ENCODE results near the gene TMEM186.
"Not testable (repeated sequence)": the region's sequence is repeated elsewhere in the genome, so short reads cannot be mapped to it uniquely, and the experiment has no call there.

The TMEM186 gene

DNA sequence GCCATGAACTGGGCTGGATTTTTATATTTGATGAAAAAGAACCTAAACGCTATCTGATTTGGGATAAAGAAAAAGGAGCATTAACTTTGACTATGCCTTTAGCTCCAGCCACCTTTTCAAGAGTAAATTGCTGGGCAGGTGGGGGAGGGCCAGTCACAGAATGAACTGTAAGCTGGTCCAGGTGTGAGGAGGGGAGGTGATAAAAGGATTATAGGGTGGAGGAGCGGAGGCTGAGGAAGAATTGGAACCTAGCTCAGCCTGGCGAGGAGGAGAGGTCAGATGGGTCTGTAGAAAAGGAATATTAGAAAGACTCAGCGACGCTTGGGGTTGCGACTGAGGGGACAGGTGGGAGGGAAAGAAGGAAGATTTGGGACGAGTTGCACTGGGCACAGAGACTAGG is 39.4 kb upstream of the TMEM186 start:
- H3K9me3 ChIP-seq (ENCODE audit: severe bottlenecking); H3K36me3 ChIP-seq (ENCODE audit: low read depth); H3K27me3 ChIP-seq (ENCODE audit: insufficient read depth, poor library complexity, severe bottlenecking); H3K27ac ChIP-seq (ENCODE audit: poor library complexity, severe bottlenecking); DNase-seq (ENCODE audit: low spot score); H3K4me3 ChIP-seq (ENCODE audit: severe bottlenecking); H3K4me1 ChIP-seq (ENCODE audit: insufficient read depth, poor library complexity, severe bottlenecking); ATAC-seq (ENCODE audit: low read depth): not testable (repeated sequence)

DNA sequence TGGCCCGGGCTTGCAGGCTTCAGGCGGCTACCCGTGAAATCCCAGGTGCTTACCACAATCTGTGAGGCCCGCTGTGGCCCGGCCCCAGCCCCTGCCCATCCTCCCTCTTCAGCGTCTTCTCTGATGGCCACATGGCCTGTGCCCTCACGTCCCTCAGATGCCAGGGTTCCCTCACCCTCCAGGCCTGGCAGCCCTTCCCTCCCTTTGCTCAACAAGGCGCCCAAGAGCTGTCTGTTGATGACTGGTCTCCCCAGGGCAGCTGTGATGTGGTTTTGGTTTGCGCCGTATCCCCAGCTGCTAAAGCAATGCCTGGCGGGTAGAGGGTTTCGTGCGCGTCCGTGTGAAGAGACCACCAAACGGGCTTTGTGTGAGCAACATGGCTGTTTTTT is 35.3 kb upstream of the TMEM186 start:
- H3K27ac ChIP-seq (ENCODE audit: poor library complexity, severe bottlenecking) = no peak overlapping the region

DNA sequence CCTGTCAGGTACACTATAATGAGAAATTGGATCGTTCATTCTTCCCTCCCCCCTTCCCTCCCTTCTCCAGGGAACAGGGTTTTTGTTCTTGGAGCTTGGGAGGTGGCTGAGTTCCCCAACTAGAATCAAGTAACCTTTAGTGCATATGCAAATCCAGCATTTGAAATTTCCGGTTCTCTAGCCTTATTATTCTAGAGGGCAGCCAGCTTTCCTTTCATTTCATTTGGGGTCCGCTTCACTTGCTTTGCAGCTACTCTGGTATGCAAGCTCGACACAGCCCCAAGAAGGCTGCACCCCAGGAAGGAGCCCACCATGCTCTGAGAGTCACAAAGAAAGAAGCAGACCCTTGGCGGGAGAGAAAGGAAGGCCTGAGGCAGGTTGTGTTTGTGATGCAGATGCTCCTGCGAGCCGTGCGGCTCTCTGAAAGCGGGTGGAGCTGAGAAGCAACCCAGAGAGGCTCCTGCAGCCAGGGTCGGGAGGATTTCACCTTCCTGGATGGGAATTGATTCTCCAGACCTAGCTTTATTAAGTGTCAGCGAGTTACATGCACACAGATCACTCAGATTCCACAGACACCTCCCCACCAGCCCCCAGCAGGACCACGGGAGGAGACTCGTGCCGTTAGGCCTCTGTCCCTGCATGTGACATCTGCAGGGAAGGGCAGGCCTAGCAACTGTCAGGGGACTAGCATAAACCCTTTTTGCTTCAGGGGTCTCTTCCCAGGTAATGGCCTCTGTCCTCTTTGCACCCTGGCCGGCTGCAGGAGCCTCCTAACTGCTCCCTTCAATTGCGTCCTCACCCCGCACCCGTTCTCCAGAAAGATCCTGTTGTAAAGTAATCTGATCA is 34.7 kb upstream of the TMEM186 start:
- Histone ChIP-seq H3K4me1 (ENCODE audit: insufficient read depth, poor library complexity, severe bottlenecking) (peaks cover 12% of the 10 kb centered on the region), H3K27ac (ENCODE audit: poor library complexity, severe bottlenecking) (no peak overlapping the region), H3K36me3 (ENCODE audit: low read depth) (peaks cover 46% of the 10 kb centered on the region), H3K9me3 (ENCODE audit: severe bottlenecking) (no peaks in the 10 kb centered on the region), H3K4me3 (ENCODE audit: severe bottlenecking) (no peak overlapping the region), H3K27me3 (ENCODE audit: insufficient read depth, poor library complexity, severe bottlenecking) (no peaks in the 10 kb centered on the region)
- no peak for DNase-seq (ENCODE audit: low spot score)
- no peak for ATAC-seq (ENCODE audit: low read depth)
- TF ChIP-seq, protein P1, sequence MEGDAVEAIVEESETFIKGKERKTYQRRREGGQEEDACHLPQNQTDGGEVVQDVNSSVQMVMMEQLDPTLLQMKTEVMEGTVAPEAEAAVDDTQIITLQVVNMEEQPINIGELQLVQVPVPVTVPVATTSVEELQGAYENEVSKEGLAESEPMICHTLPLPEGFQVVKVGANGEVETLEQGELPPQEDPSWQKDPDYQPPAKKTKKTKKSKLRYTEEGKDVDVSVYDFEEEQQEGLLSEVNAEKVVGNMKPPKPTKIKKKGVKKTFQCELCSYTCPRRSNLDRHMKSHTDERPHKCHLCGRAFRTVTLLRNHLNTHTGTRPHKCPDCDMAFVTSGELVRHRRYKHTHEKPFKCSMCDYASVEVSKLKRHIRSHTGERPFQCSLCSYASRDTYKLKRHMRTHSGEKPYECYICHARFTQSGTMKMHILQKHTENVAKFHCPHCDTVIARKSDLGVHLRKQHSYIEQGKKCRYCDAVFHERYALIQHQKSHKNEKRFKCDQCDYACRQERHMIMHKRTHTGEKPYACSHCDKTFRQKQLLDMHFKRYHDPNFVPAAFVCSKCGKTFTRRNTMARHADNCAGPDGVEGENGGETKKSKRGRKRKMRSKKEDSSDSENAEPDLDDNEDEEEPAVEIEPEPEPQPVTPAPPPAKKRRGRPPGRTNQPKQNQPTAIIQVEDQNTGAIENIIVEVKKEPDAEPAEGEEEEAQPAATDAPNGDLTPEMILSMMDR (IDR thresholded peaks at IDR 0.05; ENCODE audit: poor library complexity, severe bottlenecking) = no peak

More for the DNA sequence above, 35.3 kb upstream of the TMEM186 start:
- no peak overlapping the region for H3K4me3 ChIP-seq (ENCODE audit: severe bottlenecking)
- no peak for DNase-seq (ENCODE audit: low spot score)
- no peak for ATAC-seq (ENCODE audit: low read depth)
- no peaks in the 10 kb centered on the region for H3K9me3 ChIP-seq (ENCODE audit: severe bottlenecking)
- H3K36me3 ChIP-seq (ENCODE audit: low read depth) = peaks cover 46% of the 10 kb centered on the region
- H3K27me3 ChIP-seq (ENCODE audit: insufficient read depth, poor library complexity, severe bottlenecking) = no peaks in the 10 kb centered on the region
- TF ChIP-seq, protein P1 (IDR thresholded peaks at IDR 0.05; ENCODE audit: poor library complexity, severe bottlenecking) = no peak
- peaks cover 12% of the 10 kb centered on the region for H3K4me1 ChIP-seq (ENCODE audit: insufficient read depth, poor library complexity, severe bottlenecking)

DNA sequence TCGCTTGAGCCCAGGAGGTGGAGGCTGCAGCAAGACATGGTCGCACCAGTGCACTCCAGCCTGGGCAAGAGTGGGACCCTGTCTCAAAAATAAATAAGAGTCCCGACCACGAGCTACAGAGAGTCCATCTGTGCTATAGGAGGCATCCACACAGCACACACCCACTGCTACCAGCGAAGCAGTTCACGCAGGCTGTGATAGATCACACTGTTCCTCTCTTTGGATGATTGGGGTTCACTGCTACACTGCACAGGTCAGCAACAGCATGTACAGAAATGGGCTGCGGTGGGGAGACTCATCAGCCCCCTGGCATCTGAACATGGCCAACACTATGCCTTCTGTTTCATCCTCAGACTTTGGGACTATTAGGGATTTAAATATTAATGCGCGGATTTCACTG is 34.0 kb upstream of the TMEM186 start:
- H3K36me3 ChIP-seq (ENCODE audit: low read depth) = peaks cover 52% of the 10 kb centered on the region
- H3K4me3 ChIP-seq (ENCODE audit: severe bottlenecking) = no peak overlapping the region
- no peak overlapping the region for H3K27ac ChIP-seq (ENCODE audit: poor library complexity, severe bottlenecking)

DNA sequence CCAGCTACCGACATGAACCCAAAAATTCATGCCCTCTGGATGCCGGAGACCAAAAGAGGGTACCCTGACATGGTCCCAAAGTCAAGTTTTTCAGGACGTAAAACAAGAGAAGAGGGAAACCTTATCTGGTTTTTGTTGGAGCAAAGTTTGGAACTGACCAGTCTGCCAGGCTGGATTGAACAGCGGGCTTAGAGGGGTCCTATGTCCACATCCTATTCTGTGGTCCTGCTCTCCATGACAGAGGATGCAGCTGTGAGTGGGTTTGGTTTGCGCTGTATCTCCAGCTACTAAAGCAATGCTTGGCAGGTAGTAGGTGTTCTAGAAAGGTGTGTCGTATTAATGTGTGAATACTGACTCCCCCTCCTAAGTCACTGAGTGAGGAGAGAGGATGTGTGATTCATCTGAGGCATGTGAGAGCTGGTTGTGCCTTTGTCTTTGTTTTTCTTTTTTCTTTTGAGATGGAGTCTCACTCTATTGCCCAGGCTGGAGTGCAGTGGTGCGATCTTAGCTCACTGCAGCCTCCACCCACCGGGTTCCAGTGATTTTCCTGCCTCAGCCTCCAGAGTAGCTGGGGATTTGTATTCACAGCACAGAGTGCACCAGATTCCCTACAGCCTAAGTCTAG is 31.2 kb upstream of the TMEM186 start:
- H3K4me3 ChIP-seq (ENCODE audit: severe bottlenecking) = no peak overlapping the region
- no peaks in the 10 kb centered on the region for H3K27me3 ChIP-seq (ENCODE audit: insufficient read depth, poor library complexity, severe bottlenecking)
- no peaks in the 10 kb centered on the region for H3K9me3 ChIP-seq (ENCODE audit: severe bottlenecking)
- H3K36me3 ChIP-seq (ENCODE audit: low read depth) = peaks cover 73% of the 10 kb centered on the region
- ATAC-seq (ENCODE audit: low read depth) (peak; percentile 98), DNase-seq (ENCODE audit: low spot score) (no peak)
- H3K4me1 ChIP-seq (ENCODE audit: insufficient read depth, poor library complexity, severe bottlenecking) = peaks cover 12% of the 10 kb centered on the region
- TF ChIP-seq, protein P1 (IDR thresholded peaks at IDR 0.05; ENCODE audit: poor library complexity, severe bottlenecking) = no peak
- peak overlapping the region; percentile 56 for H3K27ac ChIP-seq (ENCODE audit: poor library complexity, severe bottlenecking)

More for the DNA sequence above, 34.0 kb upstream of the TMEM186 start:
- Histone ChIP-seq H3K9me3 (ENCODE audit: severe bottlenecking) (no peaks in the 10 kb centered on the region), H3K4me1 (ENCODE audit: insufficient read depth, poor library complexity, severe bottlenecking) (peaks cover 12% of the 10 kb centered on the region), H3K27me3 (ENCODE audit: insufficient read depth, poor library complexity, severe bottlenecking) (no peaks in the 10 kb centered on the region)
- DNase-seq (ENCODE audit: low spot score) (no peak), ATAC-seq (ENCODE audit: low read depth) (no peak)
- TF ChIP-seq, protein P1 (IDR thresholded peaks at IDR 0.05; ENCODE audit: poor library complexity, severe bottlenecking) = no peak
